HEK293 (cell line): ENCODE measurements around the gene SFXN3.

Source experiments
- AEBP2 ChIP-seq: fragments of 450-650 bp; formaldehyde crosslinking; IDR thresholded peaks from 2 replicates; pipeline ENCODE4 v1.5.1; 2016; ENCODE audit warnings: missing biosample characterization, missing genetic modification characterization, borderline replicate concordance
- EGR2 ChIP-seq: fragments of 450-650 bp; formaldehyde crosslinking; IDR thresholded peaks from 2 replicates; pipeline ENCODE4 v1.5.1; 2016; ENCODE audit warnings: low read depth, missing biosample characterization, missing genetic modification characterization
- FEZF1 ChIP-seq: fragments of 450-650 bp; formaldehyde crosslinking; IDR thresholded peaks from 2 replicates; pipeline ENCODE4 v1.5.1; 2016; ENCODE audit warnings: missing biosample characterization, missing genetic modification characterization
- GLIS1 ChIP-seq: fragments of 450-650 bp; formaldehyde crosslinking; IDR thresholded peaks from 2 replicates; pipeline ENCODE4 v1.5.1; 2016; ENCODE audit warnings: missing biosample characterization, missing genetic modification characterization
- GLIS2 ChIP-seq: fragments of 450-650 bp; formaldehyde crosslinking; IDR thresholded peaks from 2 replicates; pipeline ENCODE4 v1.5.1; 2016; ENCODE audit warnings: missing biosample characterization, missing genetic modification characterization
- MEIS1 ChIP-seq: sonication (generic); formaldehyde crosslinking; IDR thresholded peaks from 2 replicates; pipeline ENCODE4 v1.8.1; 2022; ENCODE audit warnings: missing genetic modification reagents, mild to moderate bottlenecking, borderline replicate concordance
- MZF1 ChIP-seq: fragments of 450-650 bp; formaldehyde crosslinking; IDR thresholded peaks from 2 replicates; pipeline ENCODE4 v1.5.1; 2017; ENCODE audit warnings: missing biosample characterization, missing genetic modification characterization, borderline replicate concordance
- SCRT2 ChIP-seq: fragments of 450-650 bp; formaldehyde crosslinking; IDR thresholded peaks from 2 replicates; pipeline ENCODE4 v1.5.1; 2016; ENCODE audit warnings: missing biosample characterization, missing genetic modification characterization
- SP3 ChIP-seq: fragments of 450-650 bp; formaldehyde crosslinking; IDR thresholded peaks from 2 replicates; pipeline ENCODE4 v1.5.1; 2016; ENCODE audit warnings: missing biosample characterization, missing genetic modification characterization
- TRIM28 ChIP-seq: IDR thresholded peaks from 2 replicates; pipeline ENCODE4 v1.6.1; 2011; ENCODE audit warnings: low read length, control low read depth, borderline replicate concordance
- WT1 ChIP-seq: fragments of 450-650 bp; formaldehyde crosslinking; IDR thresholded peaks from 2 replicates; pipeline ENCODE4 v1.5.1; 2016; ENCODE audit warnings: missing biosample characterization, missing genetic modification characterization
- ZBTB44 ChIP-seq: fragments of 450-650 bp; IDR thresholded peaks from 2 replicates; pipeline ENCODE4 v1.5.1; 2018; ENCODE audit warnings: missing biosample characterization, mild to moderate bottlenecking, missing genetic modification characterization
- ZBTB8A ChIP-seq: fragments of 450-650 bp; formaldehyde crosslinking; IDR thresholded peaks from 2 replicates; pipeline ENCODE4 v1.5.1; 2016; ENCODE audit warnings: missing biosample characterization, missing genetic modification characterization
- ZEB2 ChIP-seq: fragments of 450-650 bp; formaldehyde crosslinking; IDR thresholded peaks from 2 replicates; pipeline ENCODE4 v1.5.1; 2016; ENCODE audit warnings: missing biosample characterization, missing genetic modification characterization
- ZFP37 ChIP-seq: fragments of 450-650 bp; formaldehyde crosslinking; IDR thresholded peaks from 2 replicates; pipeline ENCODE4 v1.5.1; 2016; ENCODE audit warnings: missing biosample characterization, missing genetic modification characterization
- ZNF10 ChIP-seq: fragments of 450-650 bp; formaldehyde crosslinking; IDR thresholded peaks from 2 replicates; pipeline ENCODE4 v1.5.1; 2017; ENCODE audit warnings: missing biosample characterization, missing genetic modification characterization
- ZNF133 ChIP-seq: fragments of 450-650 bp; formaldehyde crosslinking; IDR thresholded peaks from 2 replicates; pipeline ENCODE4 v1.5.1; 2016; ENCODE audit warnings: missing biosample characterization, missing genetic modification characterization
- ZNF140 ChIP-seq: fragments of 450-650 bp; formaldehyde crosslinking; IDR thresholded peaks from 2 replicates; pipeline ENCODE4 v1.5.1; 2016; ENCODE audit warnings: missing biosample characterization, missing genetic modification characterization
- ZNF146 ChIP-seq: fragments of 450-650 bp; formaldehyde crosslinking; IDR thresholded peaks from 2 replicates; pipeline ENCODE4 v1.5.1; 2016; ENCODE audit warnings: missing biosample characterization, missing genetic modification characterization
- ZNF155 ChIP-seq: fragments of 450-650 bp; formaldehyde crosslinking; IDR thresholded peaks from 2 replicates; pipeline ENCODE4 v1.5.1; 2016; ENCODE audit warnings: missing biosample characterization, missing genetic modification characterization
- ZNF239 ChIP-seq: fragments of 450-650 bp; formaldehyde crosslinking; IDR thresholded peaks from 2 replicates; pipeline ENCODE4 v1.5.1; 2016; ENCODE audit warnings: missing biosample characterization, missing genetic modification characterization
- ZNF335 ChIP-seq: fragments of 450-650 bp; formaldehyde crosslinking; conservative IDR thresholded peaks from 2 replicates; pipeline ENCODE4 v1.5.1; 2016; ENCODE audit warnings: missing biosample characterization, missing genetic modification characterization
- ZNF350 ChIP-seq: fragments of 450-650 bp; formaldehyde crosslinking; IDR thresholded peaks from 2 replicates; pipeline ENCODE4 v1.5.0; 2017; ENCODE audit warnings: missing biosample characterization, mild to moderate bottlenecking, missing genetic modification characterization
- ZNF366 ChIP-seq: fragments of 450-650 bp; formaldehyde crosslinking; conservative IDR thresholded peaks from 2 replicates; pipeline ENCODE4 v1.5.1; 2016; ENCODE audit warnings: missing biosample characterization, missing genetic modification characterization
- ZNF391 ChIP-seq: fragments of 450-650 bp; formaldehyde crosslinking; IDR thresholded peaks from 2 replicates; pipeline ENCODE4 v1.5.1; 2016; ENCODE audit warnings: low read depth, missing biosample characterization, missing genetic modification characterization, borderline replicate concordance
- ZNF521 ChIP-seq: fragments of 450-650 bp; formaldehyde crosslinking; IDR thresholded peaks from 2 replicates; pipeline ENCODE4 v1.5.1; 2017; ENCODE audit warnings: missing biosample characterization, mild to moderate bottlenecking, missing genetic modification characterization
- ZNF555 ChIP-seq: fragments of 450-650 bp; formaldehyde crosslinking; conservative IDR thresholded peaks from 2 replicates; pipeline ENCODE4 v1.5.1; 2017; ENCODE audit warnings: missing biosample characterization, mild to moderate bottlenecking, missing genetic modification characterization, inconsistent platforms
- ZNF571 ChIP-seq: fragments of 450-650 bp; formaldehyde crosslinking; IDR thresholded peaks from 2 replicates; pipeline ENCODE4 v1.5.0; 2017; ENCODE audit warnings: missing biosample characterization, missing genetic modification characterization
- ZNF610 ChIP-seq: fragments of 450-650 bp; formaldehyde crosslinking; IDR thresholded peaks from 2 replicates; pipeline ENCODE4 v1.5.1; 2016; ENCODE audit warnings: missing biosample characterization, missing genetic modification characterization, borderline replicate concordance
- ZNF629 ChIP-seq: fragments of 450-650 bp; formaldehyde crosslinking; IDR thresholded peaks from 2 replicates; pipeline ENCODE4 v1.5.1; 2017; ENCODE audit warnings: missing biosample characterization, missing genetic modification characterization
- ZNF658 ChIP-seq: fragments of 450-650 bp; formaldehyde crosslinking; IDR thresholded peaks from 2 replicates; pipeline ENCODE4; 2016; ENCODE audit warnings: missing biosample characterization, missing genetic modification characterization
- ZNF776 ChIP-seq: fragments of 450-650 bp; formaldehyde crosslinking; IDR thresholded peaks from 2 replicates; pipeline ENCODE4 v1.5.0; 2017; ENCODE audit warnings: missing biosample characterization, missing genetic modification characterization, borderline replicate concordance
- ZNF777 ChIP-seq: fragments of 450-650 bp; formaldehyde crosslinking; IDR thresholded peaks from 2 replicates; pipeline ENCODE4 v1.5.1; 2017; ENCODE audit warnings: missing biosample characterization, missing genetic modification characterization, borderline replicate concordance
- ZNF830 ChIP-seq: fragments of 450-650 bp; IDR thresholded peaks from 2 replicates; pipeline ENCODE4 v1.5.0; 2018; ENCODE audit warnings: missing biosample characterization, missing genetic modification characterization, low read depth, mild to moderate bottlenecking, moderate library complexity
- TF ChIP-seq, protein P1 (sequence below): fragments of 450-650 bp; formaldehyde crosslinking; IDR thresholded peaks from 2 replicates; pipeline ENCODE4 v1.5.1; 2017; ENCODE audit warnings: missing biosample characterization, missing genetic modification characterization
- TF ChIP-seq, protein P2 (sequence below): fragments of 450-650 bp; formaldehyde crosslinking; IDR thresholded peaks from 2 replicates; pipeline ENCODE4 v1.5.1; 2017; ENCODE audit warnings: missing biosample characterization, missing genetic modification characterization

Gene SFXN3

DNA sequence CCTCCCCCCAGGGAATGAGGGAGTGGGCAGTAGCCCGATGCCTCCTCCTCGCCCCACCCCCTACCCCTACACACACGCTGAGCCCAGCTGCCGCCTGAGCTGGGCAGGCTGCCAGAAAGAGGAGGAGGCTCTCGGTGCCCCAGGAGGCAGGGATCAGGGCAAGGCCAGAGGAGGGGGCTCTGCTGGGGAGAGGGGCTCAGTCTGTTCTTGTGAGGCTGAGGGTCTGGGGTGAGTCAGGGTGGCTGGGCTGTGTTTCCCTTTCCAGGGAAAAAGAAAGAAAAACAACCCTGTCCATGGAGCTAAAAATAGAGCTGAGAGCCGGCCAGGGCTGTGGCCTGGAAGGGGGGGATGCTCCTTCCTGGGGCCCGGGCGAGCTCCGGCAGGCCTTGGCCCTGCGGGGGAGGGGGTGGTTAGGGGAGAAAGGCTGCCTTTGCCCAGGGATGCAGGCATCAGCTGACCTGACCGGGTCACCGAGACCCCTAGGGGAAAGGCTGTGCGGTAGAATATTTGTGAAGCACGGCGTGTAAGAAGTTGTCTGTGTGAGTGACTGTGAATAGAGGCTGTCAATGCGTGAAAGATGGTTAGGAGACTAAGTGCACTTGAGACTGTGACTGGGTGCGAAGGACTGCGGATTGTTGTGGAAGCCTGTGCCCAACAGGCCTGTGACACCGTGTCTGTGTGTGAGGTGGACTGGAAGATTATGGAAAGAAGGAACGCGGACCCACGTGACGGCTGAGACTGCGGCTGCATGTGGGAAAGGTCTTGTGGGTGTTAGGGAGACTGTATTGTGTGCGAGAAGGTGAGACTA is 32.6 kb upstream of the SFXN3 start (continued):
- peak; percentile 94 for TF ChIP-seq EGR2
- TF ChIP-seq MZF1, result no peak
- TF ChIP-seq, protein P1, sequence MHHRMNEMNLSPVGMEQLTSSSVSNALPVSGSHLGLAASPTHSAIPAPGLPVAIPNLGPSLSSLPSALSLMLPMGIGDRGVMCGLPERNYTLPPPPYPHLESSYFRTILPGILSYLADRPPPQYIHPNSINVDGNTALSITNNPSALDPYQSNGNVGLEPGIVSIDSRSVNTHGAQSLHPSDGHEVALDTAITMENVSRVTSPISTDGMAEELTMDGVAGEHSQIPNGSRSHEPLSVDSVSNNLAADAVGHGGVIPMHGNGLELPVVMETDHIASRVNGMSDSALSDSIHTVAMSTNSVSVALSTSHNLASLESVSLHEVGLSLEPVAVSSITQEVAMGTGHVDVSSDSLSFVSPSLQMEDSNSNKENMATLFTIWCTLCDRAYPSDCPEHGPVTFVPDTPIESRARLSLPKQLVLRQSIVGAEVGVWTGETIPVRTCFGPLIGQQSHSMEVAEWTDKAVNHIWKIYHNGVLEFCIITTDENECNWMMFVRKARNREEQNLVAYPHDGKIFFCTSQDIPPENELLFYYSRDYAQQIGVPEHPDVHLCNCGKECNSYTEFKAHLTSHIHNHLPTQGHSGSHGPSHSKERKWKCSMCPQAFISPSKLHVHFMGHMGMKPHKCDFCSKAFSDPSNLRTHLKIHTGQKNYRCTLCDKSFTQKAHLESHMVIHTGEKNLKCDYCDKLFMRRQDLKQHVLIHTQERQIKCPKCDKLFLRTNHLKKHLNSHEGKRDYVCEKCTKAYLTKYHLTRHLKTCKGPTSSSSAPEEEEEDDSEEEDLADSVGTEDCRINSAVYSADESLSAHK (tag by site-specific recombination), result no peak
- TF ChIP-seq ZNF776, result no peak
- TF ChIP-seq GLIS1 (tag by site-specific recombination), result peak; percentile 90
- no peak for TF ChIP-seq ZNF830 (tag by site-specific recombination)
- no peak for TF ChIP-seq ZNF239 (tag by site-specific recombination)
- no peak for TF ChIP-seq ZNF140 (tag by site-specific recombination)
- TF ChIP-seq SP3 (tag by site-specific recombination), result peak; percentile 1
- TF ChIP-seq MEIS1 (CRISPR knock-in tag), result no peak
- TF ChIP-seq ZFP37 (tag by site-specific recombination), result no peak
- TF ChIP-seq, protein P2, sequence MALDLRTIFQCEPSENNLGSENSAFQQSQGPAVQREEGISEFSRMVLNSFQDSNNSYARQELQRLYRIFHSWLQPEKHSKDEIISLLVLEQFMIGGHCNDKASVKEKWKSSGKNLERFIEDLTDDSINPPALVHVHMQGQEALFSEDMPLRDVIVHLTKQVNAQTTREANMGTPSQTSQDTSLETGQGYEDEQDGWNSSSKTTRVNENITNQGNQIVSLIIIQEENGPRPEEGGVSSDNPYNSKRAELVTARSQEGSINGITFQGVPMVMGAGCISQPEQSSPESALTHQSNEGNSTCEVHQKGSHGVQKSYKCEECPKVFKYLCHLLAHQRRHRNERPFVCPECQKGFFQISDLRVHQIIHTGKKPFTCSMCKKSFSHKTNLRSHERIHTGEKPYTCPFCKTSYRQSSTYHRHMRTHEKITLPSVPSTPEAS (tag by site-specific recombination), result no peak
- TF ChIP-seq SCRT2 (tag by site-specific recombination), result no peak
- TF ChIP-seq ZNF555 (tag by site-specific recombination), result no peak
- no peak for TF ChIP-seq ZNF146 (tag by site-specific recombination)
- TF ChIP-seq ZNF391 (tag by site-specific recombination), result no peak
- TF ChIP-seq ZNF658, result no peak
- peak; percentile 99 for TF ChIP-seq GLIS2
- TF ChIP-seq ZBTB8A (tag by site-specific recombination), result peak; percentile 83
- peak; percentile 30 for TF ChIP-seq ZNF335 (tag by site-specific recombination)
- TF ChIP-seq TRIM28, result 0 out of 2 replicates have a peak, but pooled peaks have one; percentile 11
- TF ChIP-seq ZNF629 (tag by site-specific recombination), result no peak
- no peak for TF ChIP-seq ZNF10
- no peak for TF ChIP-seq ZNF521 (tag by site-specific recombination)
- no peak for TF ChIP-seq AEBP2 (tag by site-specific recombination)
- no peak for TF ChIP-seq ZEB2 (tag by site-specific recombination)
- TF ChIP-seq ZNF350 (tag by site-specific recombination), result no peak
- no peak; the same call in none of the 2 replicates for TF ChIP-seq ZNF366 (tag by site-specific recombination)
- TF ChIP-seq WT1 (tag by site-specific recombination), result peak; percentile 79
- no peak for TF ChIP-seq ZBTB44 (tag by site-specific recombination)
- no peak for TF ChIP-seq ZNF133
- TF ChIP-seq ZNF571, result no peak
- TF ChIP-seq FEZF1, result no peak
- TF ChIP-seq ZNF610 (tag by site-specific recombination), result 0 out of 2 replicates have a peak, but pooled peaks have one; percentile 24
- TF ChIP-seq ZNF155 (tag by site-specific recombination), result no peak
- TF ChIP-seq ZNF777 (tag by site-specific recombination), result no peak
